ENCODE data around the gene RBFOX2.

The RBFOX2 gene

DNA sequence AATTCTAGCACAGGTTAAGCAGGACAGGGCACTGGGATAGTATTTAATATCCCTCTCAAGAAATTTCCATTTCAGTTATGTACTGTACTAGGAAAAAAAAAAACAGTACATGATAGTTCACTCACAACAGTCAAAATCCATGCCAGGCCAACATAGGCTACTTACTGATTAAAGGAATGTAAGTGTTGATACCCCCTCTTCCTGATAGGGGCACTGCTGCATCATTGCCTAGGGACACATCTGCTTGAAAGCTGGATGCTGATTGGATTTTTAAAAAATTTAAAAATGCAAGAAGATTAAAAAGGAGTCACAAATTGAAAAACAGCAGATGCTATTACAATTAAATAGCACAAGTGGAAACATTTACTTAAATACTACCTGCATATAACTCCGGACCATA lies 267.6 kb downstream of the RBFOX2 start:
- Mint-ChIP-seq H3K9me3 (no peaks in the 10 kb centered on the region), H3K4me3 (no peak overlapping the region), H3K36me3 (ENCODE audit: insufficient read depth) (no peaks in the 10 kb centered on the region), H3K4me1 (no peaks in the 10 kb centered on the region), H3K27me3 (peaks cover 13% of the 10 kb centered on the region), H3K27ac (ENCODE audit: low read depth) (no peak overlapping the region)
- ATAC-seq (replicated peaks; ENCODE audit: extremely low read depth, poor library complexity, severe bottlenecking) = no peak
- no peak for DNase-seq (ENCODE audit: low spot score in 2 of 2)

DNA sequence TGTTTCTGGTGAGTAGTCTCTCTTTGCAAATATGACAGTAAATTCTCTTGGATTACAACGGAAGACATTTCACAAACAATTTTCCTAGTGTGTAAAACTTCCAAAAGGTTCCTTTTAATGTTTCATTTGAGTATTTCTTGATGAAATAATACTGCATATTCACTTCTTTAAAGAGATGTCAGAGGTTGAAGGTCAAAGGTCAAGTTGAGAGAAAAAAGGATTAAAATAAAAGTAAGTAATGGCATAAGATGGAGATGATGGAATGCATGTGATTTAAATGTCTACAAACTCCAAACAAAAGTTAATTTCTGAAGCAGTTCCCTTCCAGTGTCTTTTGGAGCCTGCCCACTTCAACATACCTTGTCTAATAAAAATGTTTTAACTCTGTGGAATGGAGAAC lies 270.2 kb downstream of the RBFOX2 start:
- H3K9me3 Mint-ChIP-seq = no peaks in the 10 kb centered on the region

GRCh38 chr22:35756722-35757121 lies 271.9 kb downstream of the RBFOX2 start:
- no peak overlapping the region for H3K4me3 Mint-ChIP-seq
- no peaks in the 10 kb centered on the region for H3K36me3 Mint-ChIP-seq (ENCODE audit: insufficient read depth)
- peaks cover 11% of the 10 kb centered on the region for H3K27me3 Mint-ChIP-seq
- no peak for DNase-seq (ENCODE audit: low spot score in 2 of 2)
- no peaks in the 10 kb centered on the region for H3K4me1 Mint-ChIP-seq
- ATAC-seq (replicated peaks; ENCODE audit: extremely low read depth, poor library complexity, severe bottlenecking) = no peak
- H3K27ac Mint-ChIP-seq (ENCODE audit: low read depth) = no peak overlapping the region
- H3K9me3 Mint-ChIP-seq = no peaks in the 10 kb centered on the region

More for the DNA sequence above, 270.2 kb downstream of the RBFOX2 start:
- ATAC-seq (replicated peaks; ENCODE audit: extremely low read depth, poor library complexity, severe bottlenecking) (no peak), DNase-seq (ENCODE audit: low spot score in 2 of 2) (no peak)
- no peaks in the 10 kb centered on the region for H3K36me3 Mint-ChIP-seq (ENCODE audit: insufficient read depth)
- no peaks in the 10 kb centered on the region for H3K4me1 Mint-ChIP-seq
- no peak overlapping the region for H3K27ac Mint-ChIP-seq (ENCODE audit: low read depth)
- no peak overlapping the region for H3K4me3 Mint-ChIP-seq
- H3K27me3 Mint-ChIP-seq = peaks cover 11% of the 10 kb centered on the region

DNA sequence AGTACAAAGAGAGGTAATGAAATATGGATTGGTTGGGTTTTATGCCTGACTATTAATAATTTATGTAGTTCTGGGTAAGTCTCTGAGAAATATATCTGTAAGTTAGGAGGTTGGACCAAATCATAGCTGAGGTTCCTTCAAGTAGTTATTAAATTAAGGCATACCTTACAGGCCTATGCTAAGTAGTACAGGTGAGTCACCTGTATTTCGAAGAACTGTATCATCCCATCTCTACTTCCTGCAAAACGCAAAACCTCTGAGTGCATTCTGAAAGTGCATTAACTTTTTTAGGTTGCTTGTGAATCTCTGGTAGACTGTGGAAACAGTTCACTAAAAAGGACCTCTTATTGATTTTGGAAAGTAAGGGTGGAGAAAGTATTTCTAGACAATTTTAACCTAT lies 273.9 kb downstream of the RBFOX2 start:
- Mint-ChIP-seq H3K4me3 (no peak overlapping the region), H3K9me3 (no peaks in the 10 kb centered on the region), H3K27me3 (peaks cover 11% of the 10 kb centered on the region), H3K4me1 (no peaks in the 10 kb centered on the region), H3K27ac (ENCODE audit: low read depth) (no peak overlapping the region), H3K36me3 (ENCODE audit: insufficient read depth) (no peaks in the 10 kb centered on the region)
- ATAC-seq (replicated peaks; ENCODE audit: extremely low read depth, poor library complexity, severe bottlenecking) = no peak
- DNase-seq (ENCODE audit: low spot score in 2 of 2) = no peak

- Mint-ChIP-seq H3K27ac (ENCODE audit: low read depth) (no peak overlapping the region), H3K27me3 (peaks cover 11% of the 10 kb centered on the region), H3K4me1 (no peaks in the 10 kb centered on the region), H3K36me3 (ENCODE audit: insufficient read depth) (no peaks in the 10 kb centered on the region), H3K4me3 (no peak overlapping the region), H3K9me3 (no peaks in the 10 kb centered on the region)
- ATAC-seq (replicated peaks; ENCODE audit: extremely low read depth, poor library complexity, severe bottlenecking) (no peak), DNase-seq (ENCODE audit: low spot score in 2 of 2) (no peak)
These were observed 275.8 kb downstream of the RBFOX2 start for GRCh38 chr22:35752863-35753189.

- ATAC-seq (replicated peaks; ENCODE audit: extremely low read depth, poor library complexity, severe bottlenecking) = no peak
- DNase-seq (ENCODE audit: low spot score in 2 of 2) = no peak
- Mint-ChIP-seq H3K4me1 (no peaks in the 10 kb centered on the region), H3K27ac (ENCODE audit: low read depth) (no peak overlapping the region), H3K4me3 (no peak overlapping the region), H3K36me3 (ENCODE audit: insufficient read depth) (no peaks in the 10 kb centered on the region), H3K9me3 (no peaks in the 10 kb centered on the region), H3K27me3 (peaks cover 11% of the 10 kb centered on the region)
These were observed 276.4 kb downstream of the RBFOX2 start for GRCh38 chr22:35752006-35752862.

DNA sequence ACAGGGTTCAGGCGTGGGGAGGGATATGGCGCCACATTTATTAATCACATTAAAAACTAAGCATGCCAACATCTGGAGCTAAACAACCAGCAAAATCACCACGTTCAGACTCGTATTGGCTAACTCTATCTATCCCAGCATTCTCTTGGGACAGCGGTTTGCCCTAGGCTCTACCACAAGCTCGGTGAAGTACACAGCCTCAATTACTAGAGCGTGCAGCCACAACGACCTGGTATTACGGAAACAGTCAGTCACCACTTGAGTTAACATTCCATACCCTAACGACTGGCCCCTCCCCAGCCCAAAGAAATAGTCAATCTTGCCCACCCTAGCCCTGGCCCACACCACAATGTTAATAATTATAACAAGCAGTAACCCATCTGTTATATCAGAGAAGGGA lies 278.8 kb downstream of the RBFOX2 start:
- DNase-seq (ENCODE audit: low spot score in 2 of 2) (no peak), ATAC-seq (replicated peaks; ENCODE audit: extremely low read depth, poor library complexity, severe bottlenecking) (no peak)
- H3K4me3 Mint-ChIP-seq = no peak overlapping the region
- H3K9me3 Mint-ChIP-seq = no peaks in the 10 kb centered on the region
- no peaks in the 10 kb centered on the region for H3K36me3 Mint-ChIP-seq (ENCODE audit: insufficient read depth)
- peaks cover 4% of the 10 kb centered on the region for H3K27me3 Mint-ChIP-seq
- H3K27ac Mint-ChIP-seq (ENCODE audit: low read depth) = no peak overlapping the region
- no peaks in the 10 kb centered on the region for H3K4me1 Mint-ChIP-seq

GRCh38 chr22:35746946-35747703 lies 281.5 kb downstream of the RBFOX2 start:
- Mint-ChIP-seq H3K9me3 (no peaks in the 10 kb centered on the region), H3K27ac (ENCODE audit: low read depth) (no peak overlapping the region), H3K4me1 (no peaks in the 10 kb centered on the region), H3K27me3 (peaks cover 13% of the 10 kb centered on the region), H3K4me3 (no peak overlapping the region), H3K36me3 (ENCODE audit: insufficient read depth) (no peaks in the 10 kb centered on the region)
- DNase-seq (ENCODE audit: low spot score in 2 of 2) (no peak), ATAC-seq (replicated peaks; ENCODE audit: extremely low read depth, poor library complexity, severe bottlenecking) (no peak)

DNA sequence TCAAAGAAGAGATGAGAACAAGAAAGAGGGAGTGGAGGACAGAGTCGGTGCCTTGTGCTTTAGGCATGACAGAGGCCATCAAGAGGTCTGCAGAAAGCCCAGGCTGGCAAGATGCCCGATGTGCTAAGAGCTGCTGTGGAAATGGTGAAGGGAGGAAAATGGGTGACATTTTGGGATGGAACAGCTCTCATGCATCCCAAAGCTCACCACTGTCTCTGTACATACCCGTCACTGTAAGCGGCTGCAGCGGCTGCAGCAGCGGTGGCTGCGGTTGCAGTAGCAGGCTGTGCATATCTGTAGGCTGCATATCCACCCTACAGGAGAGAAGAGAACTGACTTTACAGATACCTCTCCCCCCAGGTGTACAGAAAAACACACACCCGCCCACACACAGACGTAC lies 282.4 kb downstream of the RBFOX2 start:
- Mint-ChIP-seq H3K9me3 (no peaks in the 10 kb centered on the region), H3K27me3 (peaks cover 15% of the 10 kb centered on the region)
- ATAC-seq (replicated peaks; ENCODE audit: extremely low read depth, poor library complexity, severe bottlenecking) = no peak

DNA sequence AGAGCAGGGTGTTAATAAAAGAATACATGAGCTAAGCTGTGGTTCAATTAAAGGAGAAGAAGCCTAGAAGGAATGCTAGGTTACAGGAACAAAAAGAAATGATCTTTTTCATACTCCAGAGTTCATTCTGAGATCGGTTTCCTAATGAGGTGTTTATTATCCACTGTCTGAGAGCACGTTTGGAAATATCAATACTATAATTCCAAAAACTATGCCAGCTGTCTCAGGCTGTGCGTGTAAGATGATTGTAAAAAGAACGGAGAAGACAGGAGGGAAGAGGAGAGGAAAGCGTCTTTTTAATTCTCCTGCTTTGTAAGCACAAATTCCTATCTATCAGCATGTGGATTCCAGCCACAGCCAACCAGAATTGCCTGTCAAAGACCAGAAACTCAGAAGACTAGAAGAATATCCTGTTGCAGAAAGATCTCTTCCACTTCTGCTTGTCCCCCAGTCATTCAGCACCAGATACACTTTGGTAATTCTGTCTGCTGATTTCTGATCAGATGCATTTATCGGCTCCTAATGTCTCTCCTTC lies 285.2 kb downstream of the RBFOX2 start:
- no peaks in the 10 kb centered on the region for H3K4me1 Mint-ChIP-seq
- peaks cover 24% of the 10 kb centered on the region for H3K27me3 Mint-ChIP-seq
- no peak overlapping the region for H3K4me3 Mint-ChIP-seq
- H3K36me3 Mint-ChIP-seq (ENCODE audit: insufficient read depth) = no peaks in the 10 kb centered on the region
- ATAC-seq (replicated peaks; ENCODE audit: extremely low read depth, poor library complexity, severe bottlenecking) (no peak), DNase-seq (ENCODE audit: low spot score in 2 of 2) (no peak)
- H3K9me3 Mint-ChIP-seq = no peaks in the 10 kb centered on the region
- no peak overlapping the region for H3K27ac Mint-ChIP-seq (ENCODE audit: low read depth)

More for the DNA sequence above, 282.4 kb downstream of the RBFOX2 start:
- Mint-ChIP-seq H3K27ac (ENCODE audit: low read depth) (peak overlapping the region; percentile 26), H3K36me3 (ENCODE audit: insufficient read depth) (no peaks in the 10 kb centered on the region), H3K4me1 (no peaks in the 10 kb centered on the region), H3K4me3 (no peak overlapping the region)
- no peak for DNase-seq (ENCODE audit: low spot score in 2 of 2)

DNA sequence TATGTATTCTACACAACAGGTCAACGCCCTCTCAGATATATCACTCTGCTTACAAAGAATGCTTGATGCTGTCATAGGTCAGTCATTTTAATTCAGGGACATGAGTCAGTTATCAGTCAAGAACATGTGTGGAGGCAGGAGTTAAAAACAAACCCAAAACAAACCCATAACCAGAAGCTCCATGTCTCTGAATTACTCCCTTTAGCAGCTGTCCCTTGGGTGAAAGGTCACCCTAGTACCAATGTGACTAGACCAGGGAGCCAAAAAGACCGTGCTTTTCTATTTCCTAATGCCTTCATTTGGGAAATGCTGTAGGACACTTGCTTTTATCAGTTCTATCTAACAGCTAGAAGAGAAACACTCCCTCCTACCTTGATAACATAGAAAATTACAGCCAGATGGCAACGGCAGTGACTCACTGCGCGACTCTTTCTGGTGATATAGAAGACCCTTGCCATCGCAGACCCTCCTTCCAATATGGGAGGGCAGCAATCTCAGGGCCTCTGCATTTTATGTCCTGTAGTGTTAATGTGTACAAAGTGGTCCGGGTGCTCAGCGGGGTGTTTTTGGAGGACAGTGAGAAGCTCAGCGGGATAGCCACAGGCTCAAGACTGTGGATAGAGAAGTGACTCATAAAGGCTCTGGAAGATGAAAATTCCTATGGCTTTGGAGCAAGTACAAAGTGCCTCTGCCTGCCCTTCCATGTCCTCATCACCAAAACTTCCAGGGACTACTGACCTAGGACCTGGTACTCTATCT lies 286.1 kb downstream of the RBFOX2 start:
- no peaks in the 10 kb centered on the region for H3K36me3 Mint-ChIP-seq (ENCODE audit: insufficient read depth)
- no peaks in the 10 kb centered on the region for H3K9me3 Mint-ChIP-seq
- H3K27me3 Mint-ChIP-seq = peaks cover 33% of the 10 kb centered on the region
- DNase-seq (ENCODE audit: low spot score in 2 of 2) (no peak), ATAC-seq (replicated peaks; ENCODE audit: extremely low read depth, poor library complexity, severe bottlenecking) (no peak)
- no peaks in the 10 kb centered on the region for H3K4me1 Mint-ChIP-seq
- H3K27ac Mint-ChIP-seq (ENCODE audit: low read depth) = no peak overlapping the region
- H3K4me3 Mint-ChIP-seq = no peak overlapping the region

DNA sequence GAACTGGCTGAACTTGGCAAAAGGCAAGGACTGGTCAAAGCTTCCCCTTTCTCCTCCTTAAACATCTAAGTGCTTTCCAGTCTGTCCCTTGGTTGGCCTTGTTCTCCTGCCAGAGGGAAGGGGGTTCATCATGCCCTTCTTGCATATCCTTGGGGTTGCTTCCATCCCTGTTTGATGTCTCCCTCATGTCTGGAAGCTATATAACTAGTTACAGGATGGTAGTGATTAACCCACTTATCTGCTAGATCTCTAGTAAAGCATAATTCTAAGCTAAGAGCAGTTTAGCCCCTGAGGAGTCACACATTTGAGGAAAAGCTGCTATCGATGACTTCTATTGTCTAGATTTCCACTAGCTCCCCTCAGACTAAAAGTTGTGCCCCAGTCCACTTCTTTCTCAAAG lies 288.0 kb downstream of the RBFOX2 start:
- Mint-ChIP-seq H3K27me3 (peaks cover 52% of the 10 kb centered on the region), H3K27ac (ENCODE audit: low read depth) (no peak overlapping the region)

More for the DNA sequence above, 288.0 kb downstream of the RBFOX2 start:
- ATAC-seq (replicated peaks; ENCODE audit: extremely low read depth, poor library complexity, severe bottlenecking) = no peak
- H3K4me3 Mint-ChIP-seq = no peak overlapping the region
- no peaks in the 10 kb centered on the region for H3K9me3 Mint-ChIP-seq
- no peaks in the 10 kb centered on the region for H3K36me3 Mint-ChIP-seq (ENCODE audit: insufficient read depth)
- DNase-seq (ENCODE audit: low spot score in 2 of 2) = no peak
- no peaks in the 10 kb centered on the region for H3K4me1 Mint-ChIP-seq

All from central memory CD8-positive, alpha-beta T cell (primary cell).